GM12878 (cell line): Measurements from ENCODE around the gene DNAJA4. TPM values are rescaled to one million over a fixed set of nuclear protein-coding genes. Genes with fewer than 3 reads are reported as not detected.

Experiments used
- BACH1 ChIP-seq: fragments of 450-650 bp; IDR thresholded peaks from 2 replicates; pipeline ENCODE4 v1.6.1; 2017; ENCODE audit warnings: mild to moderate bottlenecking, borderline replicate concordance
- BRCA1 ChIP-seq: IDR thresholded peaks from 2 replicates; pipeline ENCODE4 v1.6.1; 2011; ENCODE audit warnings: low read depth, low read length, improper control_type of control experiment
- CBFB ChIP-seq: IDR thresholded peaks from 2 replicates; pipeline ENCODE4 v1.6.1; 2016; ENCODE audit warnings: antibody characterized with exemption, low read depth
- CEBPB ChIP-seq, 2 experiments: fragments of 150-350 bp in 1 of 2; IDR thresholded peaks; 2 replicates each; pipeline ENCODE4 v1.6.1; 2012 to 2014; ENCODE audit warnings: low read depth in 2 of 2, low read length in 2 of 2, borderline replicate concordance in 1 of 2, inconsistent platforms in 1 of 2
- DPF2 ChIP-seq: fragments of 450-650 bp; IDR thresholded peaks from 2 replicates; pipeline ENCODE4 v1.6.1; 2017; ENCODE audit warnings: mild to moderate bottlenecking
- JUND ChIP-seq: IDR thresholded peaks from 2 replicates; pipeline ENCODE4 v1.6.1; 2012; ENCODE audit warnings: low read depth, mild to moderate bottlenecking, low read length, improper control_type of control experiment, moderate library complexity
- MTA2 ChIP-seq: fragments of 450-650 bp; IDR thresholded peaks from 2 replicates; pipeline ENCODE4 v1.6.1; 2016; ENCODE audit warnings: low read depth, mild to moderate bottlenecking, moderate library complexity
- NFYB ChIP-seq: IDR thresholded peaks from 2 replicates; pipeline ENCODE4 v1.6.1; 2011; ENCODE audit warnings: low read depth, mild to moderate bottlenecking, low read length, improper control_type of control experiment, moderate library complexity; ENCODE audit not compliant: insufficient read depth
- PAX5 ChIP-seq: IDR thresholded peaks from 2 replicates; pipeline ENCODE4 v1.6.1; 2011; ENCODE audit warnings: low read depth, low read length, borderline replicate concordance
- PML ChIP-seq: IDR thresholded peaks from 2 replicates; pipeline ENCODE4 v1.6.1; 2012; ENCODE audit warnings: low read length, inconsistent platforms
- RFX5 ChIP-seq: IDR thresholded peaks from 2 replicates; pipeline ENCODE4 v1.6.1; 2011; ENCODE audit warnings: low read depth, low read length, improper control_type of control experiment
- SIX5 ChIP-seq: IDR thresholded peaks from 2 replicates; pipeline ENCODE4 v1.6.1; 2011; ENCODE audit warnings: mild to moderate bottlenecking, low read depth, low read length, moderate library complexity; ENCODE audit not compliant: severe bottlenecking
- TARDBP ChIP-seq: IDR thresholded peaks from 2 replicates; pipeline ENCODE4 v1.6.1; 2016; ENCODE audit warnings: borderline replicate concordance
- YY1 ChIP-seq: IDR thresholded peaks from 2 replicates; pipeline ENCODE4 v1.6.1; 2011; ENCODE audit warnings: low read depth, mild to moderate bottlenecking, low read length
- ZBED1 ChIP-seq: IDR thresholded peaks from 2 replicates; pipeline ENCODE4 v1.6.1; 2016; ENCODE audit warnings: borderline replicate concordance
- polyA plus RNA-seq, 11 experiments: library from polyadenylated mRNA; depleted of rRNA in 4 of 11; unstranded in 6 of 11; stranded (reverse) in 5 of 11; fragments of >200 nt; fragmentation: Nextera tagmentation in 4 of 11; fragmentation: Illumina TruSeq in 1 of 11; extraction: Ambion mirVana in 4 of 11; extraction: Trizol in 1 of 11; gene quantifications; 1 replicate in 1 of 11; 2 replicates in 10 of 11; pipeline versions ENCODE4 v1.2.1 to v1.2.3, GENCODE V29; 2011 to 2016; ENCODE audit warnings: inconsistent platforms in 2 of 11, missing spikeins in 2 of 11, low read depth in 1 of 11
- total RNA-seq, 4 experiments: library from RNA; depleted of rRNA in 3 of 4; stranded (reverse); fragments of >200 nt in 3 of 4; fragmentation: Illumina TruSeq in 1 of 4; extraction: Trizol in 1 of 4; gene quantifications; 2 replicates each; pipeline versions ENCODE4 v1.2.1 to v1.2.3, GENCODE V29; 2013 to 2021
- TF ChIP-seq, protein P1 (sequence below): IDR thresholded peaks from 2 replicates; pipeline ENCODE4 v1.6.1; 2011; ENCODE audit warnings: borderline replicate concordance, low read depth, mild to moderate bottlenecking, moderate library complexity, low read length; ENCODE audit not compliant: insufficient read depth, poor library complexity, severe bottlenecking
- TF ChIP-seq, protein P2 (sequence below): IDR thresholded peaks from 2 replicates; pipeline ENCODE4 v1.6.1; 2012; ENCODE audit warnings: low read length, inconsistent platforms
- TF ChIP-seq, protein P3 (sequence below): IDR thresholded peaks from 2 replicates; pipeline ENCODE4 v1.6.1; 2011; ENCODE audit warnings: low read depth, mild to moderate bottlenecking, low read length, moderate library complexity, borderline replicate concordance; ENCODE audit errors: extremely low read depth
- TF ChIP-seq, protein P4 (sequence below): fragments of 450-650 bp; IDR thresholded peaks from 2 replicates; pipeline ENCODE4 v1.6.1; 2018; ENCODE audit warnings: borderline replicate concordance, mild to moderate bottlenecking; ENCODE audit not compliant: partially characterized antibody
- TF ChIP-seq, protein P5 (sequence below): fragments of 450-650 bp; IDR thresholded peaks from 2 replicates; pipeline ENCODE4 v1.6.1; 2017; ENCODE audit warnings: mild to moderate bottlenecking, moderate library complexity

DNAJA4 gene
- total and polyA plus RNA-seq, 10 of the 15 experiments (the other 5 are each of a cell fraction or from before 2014, with no cell fraction given), result 0.01 to 10.4 (median 4.1) TPM

DNA sequence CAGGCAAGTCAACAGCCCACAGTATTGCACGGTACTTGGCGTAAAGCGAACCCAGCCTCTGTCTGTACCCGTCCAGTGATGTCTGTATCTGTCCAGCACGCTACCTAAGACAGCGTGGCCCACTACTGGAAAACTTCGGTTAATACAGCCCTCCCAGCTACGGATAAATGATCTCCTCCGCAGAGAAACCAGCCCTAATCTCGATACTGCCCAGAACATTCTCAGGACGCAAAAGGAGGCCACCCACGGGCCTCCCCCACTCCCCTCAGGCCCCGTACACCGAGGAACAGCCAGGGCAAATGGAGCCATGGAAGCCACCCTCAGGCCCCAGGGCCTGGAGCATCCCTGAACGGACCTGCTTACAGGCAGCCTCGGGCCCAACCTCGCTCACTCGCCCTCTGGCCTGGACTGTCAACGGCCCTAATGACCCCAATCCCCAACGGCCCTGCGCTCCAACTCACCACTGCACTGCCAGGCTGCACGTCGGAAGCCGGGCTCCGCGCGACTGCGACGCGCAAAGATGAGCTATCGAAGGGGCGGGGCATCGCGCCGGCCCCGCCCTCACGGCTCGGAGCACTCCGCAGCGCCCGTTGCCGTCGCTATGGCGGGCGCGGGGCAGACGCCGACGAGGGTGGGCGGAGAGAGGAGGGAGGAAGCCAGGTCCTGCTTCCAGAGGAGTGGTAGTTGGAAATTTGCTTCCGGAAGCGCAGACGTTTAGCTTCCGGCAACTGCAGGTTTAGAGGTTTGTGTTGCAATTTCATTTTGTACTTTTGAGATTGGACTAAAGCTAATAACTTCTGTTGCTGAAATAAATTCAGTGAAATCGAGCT lies 35.0 kb downstream of the DNAJA4 start, which contains the start of gene SKIC8 (continued):
- TF ChIP-seq, protein P1, sequence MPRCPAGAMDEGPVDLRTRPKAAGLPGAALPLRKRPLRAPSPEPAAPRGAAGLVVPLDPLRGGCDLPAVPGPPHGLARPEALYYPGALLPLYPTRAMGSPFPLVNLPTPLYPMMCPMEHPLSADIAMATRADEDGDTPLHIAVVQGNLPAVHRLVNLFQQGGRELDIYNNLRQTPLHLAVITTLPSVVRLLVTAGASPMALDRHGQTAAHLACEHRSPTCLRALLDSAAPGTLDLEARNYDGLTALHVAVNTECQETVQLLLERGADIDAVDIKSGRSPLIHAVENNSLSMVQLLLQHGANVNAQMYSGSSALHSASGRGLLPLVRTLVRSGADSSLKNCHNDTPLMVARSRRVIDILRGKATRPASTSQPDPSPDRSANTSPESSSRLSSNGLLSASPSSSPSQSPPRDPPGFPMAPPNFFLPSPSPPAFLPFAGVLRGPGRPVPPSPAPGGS, result no peak
- TF ChIP-seq CBFB (peak; percentile 61; the same call in 1 of the 2 replicates), JUND (no peak), BACH1 (peak; percentile 47; the same call in 1 of the 2 replicates), BRCA1 (0 out of 2 replicates have a peak, but pooled peaks have one; percentile 10), PML (peak; percentile 81), CEBPB (IDR thresholded peaks at IDR 0.05; ENCODE audit: borderline replicate concordance in 1 of 2, low read depth in 2 of 2, low read length in 2 of 2) (no peak), NFYB (no peak), ZBED1 (no peak), YY1 (peak; percentile 94), RFX5 (peak; percentile 45; the same call in 1 of the 2 replicates), PAX5 (peak; percentile 18; the same call in 1 of the 2 replicates), SIX5 (peak; percentile 44), DPF2 (0 out of 2 replicates have a peak, but pooled peaks have one; percentile 26), TARDBP (0 out of 2 replicates have a peak, but pooled peaks have one; percentile 23), MTA2 (no peak)
- TF ChIP-seq, protein P2, sequence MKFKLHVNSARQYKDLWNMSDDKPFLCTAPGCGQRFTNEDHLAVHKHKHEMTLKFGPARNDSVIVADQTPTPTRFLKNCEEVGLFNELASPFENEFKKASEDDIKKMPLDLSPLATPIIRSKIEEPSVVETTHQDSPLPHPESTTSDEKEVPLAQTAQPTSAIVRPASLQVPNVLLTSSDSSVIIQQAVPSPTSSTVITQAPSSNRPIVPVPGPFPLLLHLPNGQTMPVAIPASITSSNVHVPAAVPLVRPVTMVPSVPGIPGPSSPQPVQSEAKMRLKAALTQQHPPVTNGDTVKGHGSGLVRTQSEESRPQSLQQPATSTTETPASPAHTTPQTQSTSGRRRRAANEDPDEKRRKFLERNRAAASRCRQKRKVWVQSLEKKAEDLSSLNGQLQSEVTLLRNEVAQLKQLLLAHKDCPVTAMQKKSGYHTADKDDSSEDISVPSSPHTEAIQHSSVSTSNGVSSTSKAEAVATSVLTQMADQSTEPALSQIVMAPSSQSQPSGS, result no peak
- TF ChIP-seq, protein P3, sequence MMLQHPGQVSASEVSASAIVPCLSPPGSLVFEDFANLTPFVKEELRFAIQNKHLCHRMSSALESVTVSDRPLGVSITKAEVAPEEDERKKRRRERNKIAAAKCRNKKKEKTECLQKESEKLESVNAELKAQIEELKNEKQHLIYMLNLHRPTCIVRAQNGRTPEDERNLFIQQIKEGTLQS, result peak; percentile 61; the same call in 1 of the 2 replicates
- TF ChIP-seq, protein P4, sequence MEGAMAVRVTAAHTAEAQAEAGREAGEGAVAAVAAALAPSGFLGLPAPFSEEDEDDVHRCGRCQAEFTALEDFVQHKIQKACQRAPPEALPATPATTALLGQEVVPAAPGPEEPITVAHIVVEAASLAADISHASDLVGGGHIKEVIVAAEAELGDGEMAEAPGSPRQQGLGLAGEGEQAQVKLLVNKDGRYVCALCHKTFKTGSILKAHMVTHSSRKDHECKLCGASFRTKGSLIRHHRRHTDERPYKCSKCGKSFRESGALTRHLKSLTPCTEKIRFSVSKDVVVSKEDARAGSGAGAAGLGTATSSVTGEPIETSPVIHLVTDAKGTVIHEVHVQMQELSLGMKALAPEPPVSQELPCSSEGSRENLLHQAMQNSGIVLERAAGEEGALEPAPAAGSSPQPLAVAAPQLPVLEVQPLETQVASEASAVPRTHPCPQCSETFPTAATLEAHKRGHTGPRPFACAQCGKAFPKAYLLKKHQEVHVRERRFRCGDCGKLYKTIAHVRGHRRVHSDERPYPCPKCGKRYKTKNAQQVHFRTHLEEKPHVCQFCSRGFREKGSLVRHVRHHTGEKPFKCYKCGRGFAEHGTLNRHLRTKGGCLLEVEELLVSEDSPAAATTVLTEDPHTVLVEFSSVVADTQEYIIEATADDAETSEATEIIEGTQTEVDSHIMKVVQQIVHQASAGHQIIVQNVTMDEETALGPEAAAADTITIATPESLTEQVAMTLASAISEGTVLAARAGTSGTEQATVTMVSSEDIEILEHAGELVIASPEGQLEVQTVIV, result no peak
- TF ChIP-seq, protein P5, sequence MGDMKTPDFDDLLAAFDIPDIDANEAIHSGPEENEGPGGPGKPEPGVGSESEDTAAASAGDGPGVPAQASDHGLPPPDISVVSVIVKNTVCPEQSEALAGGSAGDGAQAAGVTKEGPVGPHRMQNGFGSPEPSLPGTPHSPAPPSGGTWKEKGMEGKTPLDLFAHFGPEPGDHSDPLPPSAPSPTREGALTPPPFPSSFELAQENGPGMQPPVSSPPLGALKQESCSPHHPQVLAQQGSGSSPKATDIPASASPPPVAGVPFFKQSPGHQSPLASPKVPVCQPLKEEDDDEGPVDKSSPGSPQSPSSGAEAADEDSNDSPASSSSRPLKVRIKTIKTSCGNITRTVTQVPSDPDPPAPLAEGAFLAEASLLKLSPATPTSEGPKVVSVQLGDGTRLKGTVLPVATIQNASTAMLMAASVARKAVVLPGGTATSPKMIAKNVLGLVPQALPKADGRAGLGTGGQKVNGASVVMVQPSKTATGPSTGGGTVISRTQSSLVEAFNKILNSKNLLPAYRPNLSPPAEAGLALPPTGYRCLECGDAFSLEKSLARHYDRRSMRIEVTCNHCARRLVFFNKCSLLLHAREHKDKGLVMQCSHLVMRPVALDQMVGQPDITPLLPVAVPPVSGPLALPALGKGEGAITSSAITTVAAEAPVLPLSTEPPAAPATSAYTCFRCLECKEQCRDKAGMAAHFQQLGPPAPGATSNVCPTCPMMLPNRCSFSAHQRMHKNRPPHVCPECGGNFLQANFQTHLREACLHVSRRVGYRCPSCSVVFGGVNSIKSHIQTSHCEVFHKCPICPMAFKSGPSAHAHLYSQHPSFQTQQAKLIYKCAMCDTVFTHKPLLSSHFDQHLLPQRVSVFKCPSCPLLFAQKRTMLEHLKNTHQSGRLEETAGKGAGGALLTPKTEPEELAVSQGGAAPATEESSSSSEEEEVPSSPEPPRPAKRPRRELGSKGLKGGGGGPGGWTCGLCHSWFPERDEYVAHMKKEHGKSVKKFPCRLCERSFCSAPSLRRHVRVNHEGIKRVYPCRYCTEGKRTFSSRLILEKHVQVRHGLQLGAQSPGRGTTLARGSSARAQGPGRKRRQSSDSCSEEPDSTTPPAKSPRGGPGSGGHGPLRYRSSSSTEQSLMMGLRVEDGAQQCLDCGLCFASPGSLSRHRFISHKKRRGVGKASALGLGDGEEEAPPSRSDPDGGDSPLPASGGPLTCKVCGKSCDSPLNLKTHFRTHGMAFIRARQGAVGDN, result no peak
